ENCODE results near the gene ENPP3. TPM values are rescaled to one million over a fixed set of nuclear protein-coding genes. Genes with fewer than 3 reads are reported as not detected.

The ENPP3 gene
- total RNA-seq, 2 donors from 2014 or later, result not detected

- Histone ChIP-seq H3K27me3 (ENCODE audit: control insufficient read depth, insufficient read depth, low read length, poor library complexity, severe bottlenecking) (no peaks in the 10 kb centered on the region), H3K36me3 (ENCODE audit: control insufficient read depth, insufficient read depth, low read length) (no peaks in the 10 kb centered on the region), H3K27ac (ENCODE audit: low read depth, low read length) (no peak overlapping the region), H3K4me3 (ENCODE audit: low read length) (no peak overlapping the region), H3K9ac (ENCODE audit: extremely low read depth, low read length, poor library complexity, severe bottlenecking) (no peak overlapping the region), H3K9me3 (ENCODE audit: control insufficient read depth, low read length) (no peaks in the 10 kb centered on the region), H3K4me1 (ENCODE audit: control insufficient read depth, insufficient read depth, low read length) (no peaks in the 10 kb centered on the region)
- no peak overlapping the region for H3K27ac Mint-ChIP-seq
- DNase-seq, result no peak
- no peaks in the 10 kb centered on the region for H3K27me3 Mint-ChIP-seq (ENCODE audit: insufficient read depth)
- H3K4me3 Mint-ChIP-seq, result no peak overlapping the region
- H3K4me1 Mint-ChIP-seq, result no peaks in the 10 kb centered on the region
- H3K36me3 Mint-ChIP-seq (ENCODE audit: low read depth), result no peaks in the 10 kb centered on the region
- TF ChIP-seq, protein P1, sequence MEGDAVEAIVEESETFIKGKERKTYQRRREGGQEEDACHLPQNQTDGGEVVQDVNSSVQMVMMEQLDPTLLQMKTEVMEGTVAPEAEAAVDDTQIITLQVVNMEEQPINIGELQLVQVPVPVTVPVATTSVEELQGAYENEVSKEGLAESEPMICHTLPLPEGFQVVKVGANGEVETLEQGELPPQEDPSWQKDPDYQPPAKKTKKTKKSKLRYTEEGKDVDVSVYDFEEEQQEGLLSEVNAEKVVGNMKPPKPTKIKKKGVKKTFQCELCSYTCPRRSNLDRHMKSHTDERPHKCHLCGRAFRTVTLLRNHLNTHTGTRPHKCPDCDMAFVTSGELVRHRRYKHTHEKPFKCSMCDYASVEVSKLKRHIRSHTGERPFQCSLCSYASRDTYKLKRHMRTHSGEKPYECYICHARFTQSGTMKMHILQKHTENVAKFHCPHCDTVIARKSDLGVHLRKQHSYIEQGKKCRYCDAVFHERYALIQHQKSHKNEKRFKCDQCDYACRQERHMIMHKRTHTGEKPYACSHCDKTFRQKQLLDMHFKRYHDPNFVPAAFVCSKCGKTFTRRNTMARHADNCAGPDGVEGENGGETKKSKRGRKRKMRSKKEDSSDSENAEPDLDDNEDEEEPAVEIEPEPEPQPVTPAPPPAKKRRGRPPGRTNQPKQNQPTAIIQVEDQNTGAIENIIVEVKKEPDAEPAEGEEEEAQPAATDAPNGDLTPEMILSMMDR (conservative IDR thresholded peaks at IDR 0.05), result no peak
- H3K9me3 Mint-ChIP-seq, result peaks cover 8% of the 10 kb centered on the region
Observed at GRCh38 chr6:131731224-131731623, 94.1 kb downstream of the ENPP3 start.

- H3K36me3 Mint-ChIP-seq (ENCODE audit: low read depth), result no peaks in the 10 kb centered on the region
- Histone ChIP-seq H3K4me3 (ENCODE audit: low read length) (no peak overlapping the region), H3K36me3 (ENCODE audit: control insufficient read depth, insufficient read depth, low read length) (no peaks in the 10 kb centered on the region), H3K4me1 (ENCODE audit: control insufficient read depth, insufficient read depth, low read length) (no peaks in the 10 kb centered on the region), H3K9me3 (ENCODE audit: control insufficient read depth, low read length) (no peaks in the 10 kb centered on the region), H3K9ac (ENCODE audit: extremely low read depth, low read length, poor library complexity, severe bottlenecking) (no peak overlapping the region), H3K27ac (ENCODE audit: low read depth, low read length) (no peak overlapping the region), H3K27me3 (ENCODE audit: control insufficient read depth, insufficient read depth, low read length, poor library complexity, severe bottlenecking) (no peaks in the 10 kb centered on the region)
- 90 to 95% methylated on average over 8 to 9 of the region's 9 CpGs for WGBS, 2 experiments (ENCODE audit: insufficient coverage in 1 of 2, insufficient read length in 1 of 2)
- no peaks in the 10 kb centered on the region for H3K27me3 Mint-ChIP-seq (ENCODE audit: insufficient read depth)
- H3K4me1 Mint-ChIP-seq, result no peaks in the 10 kb centered on the region
- no peaks in the 10 kb centered on the region for H3K9me3 Mint-ChIP-seq
- TF ChIP-seq, protein P1 (conservative IDR thresholded peaks at IDR 0.05), result no peak
- no peak overlapping the region for H3K4me3 Mint-ChIP-seq
- no peak overlapping the region for H3K27ac Mint-ChIP-seq
- no peak for DNase-seq
Observed at GRCh38 chr6:131733376-131734016, 96.4 kb downstream of the ENPP3 start.

GRCh38 chr6:131736003-131736596 lies 99.0 kb downstream of the ENPP3 start:
- Histone ChIP-seq H3K9ac (ENCODE audit: extremely low read depth, low read length, poor library complexity, severe bottlenecking) (no peak overlapping the region), H3K9me3 (ENCODE audit: control insufficient read depth, low read length) (no peaks in the 10 kb centered on the region), H3K27me3 (ENCODE audit: control insufficient read depth, insufficient read depth, low read length, poor library complexity, severe bottlenecking) (no peaks in the 10 kb centered on the region), H3K36me3 (ENCODE audit: control insufficient read depth, insufficient read depth, low read length) (no peaks in the 10 kb centered on the region), H3K27ac (ENCODE audit: low read depth, low read length) (no peak overlapping the region), H3K4me3 (ENCODE audit: low read length) (no peak overlapping the region), H3K4me1 (ENCODE audit: control insufficient read depth, insufficient read depth, low read length) (no peaks in the 10 kb centered on the region)
- Mint-ChIP-seq H3K4me3 (no peak overlapping the region), H3K4me1 (no peaks in the 10 kb centered on the region), H3K36me3 (ENCODE audit: low read depth) (no peaks in the 10 kb centered on the region), H3K27me3 (ENCODE audit: insufficient read depth) (no peaks in the 10 kb centered on the region), H3K9me3 (no peaks in the 10 kb centered on the region), H3K27ac (no peak overlapping the region)
- WGBS, 2 experiments (ENCODE audit: insufficient coverage in 1 of 2, insufficient read length in 1 of 2), result 90% methylated on average over 4 to 9 of the region's 9 CpGs
- no peak for DNase-seq
- TF ChIP-seq, protein P1 (conservative IDR thresholded peaks at IDR 0.05), result no peak
